ENCODE results near the gene GLCCI1.

- TF ChIP-seq PBX3 (IDR thresholded peaks at IDR 0.05; ENCODE audit: insufficient replicate concordance, low read depth, low read length) (no peak), ATF3 (IDR thresholded peaks at IDR 0.05; ENCODE audit: borderline replicate concordance, extremely low read depth, low read depth, low read length) (no peak), MAX (IDR thresholded peaks at IDR 0.05; ENCODE audit: low read depth, low read length) (no peak), TBL1XR1 (IDR thresholded peaks at IDR 0.05; ENCODE audit: low read depth, low read length) (no peak), KDM1A (IDR thresholded peaks at IDR 0.05; ENCODE audit: borderline replicate concordance) (no peak), IRF3 (IDR thresholded peaks at IDR 0.05) (no peak), HDAC6 (IDR thresholded peaks at IDR 0.05; ENCODE audit: unreplicated experiment) (no peak), PAX5 (IDR thresholded peaks at IDR 0.05; ENCODE audit: borderline replicate concordance, low read depth, low read length) (no peak), ZNF592 (IDR thresholded peaks at IDR 0.05) (no peak), CTCF (IDR thresholded peaks at IDR 0.05 in 2 of 3, conservative IDR thresholded peaks at IDR 0.05 in 1 of 3; ENCODE audit: control insufficient read depth in 2 of 3, extremely low read depth in 1 of 3, insufficient read depth in 1 of 3, low read depth in 3 of 3, low read length in 3 of 3) (no peak)
Measured at GRCh38 chr7:7964250-7964649, 4.3 kb upstream of the GLCCI1 start.
